ENCODE measurements around the gene PIK3R3. TPM values are rescaled to one million over a fixed set of nuclear protein-coding genes. Genes with fewer than 3 reads are reported as not detected.
A peak's percentile ranks its signal among the peaks of the same experiment; 100 is the strongest.

The PIK3R3 gene
- total and polyA plus RNA-seq, 9 of the 15 experiments (the other 6 are each of a cell fraction or from before 2014, with no cell fraction given), result 1.4 to 7.7 (median 4.6) TPM

GRCh38 chr1:46159516-46159915 lies 27.1 kb upstream of the PIK3R3 start (continued):
- no peak for TF ChIP-seq RUNX1 (IDR thresholded peaks at IDR 0.05; ENCODE audit: low read depth)
- TF ChIP-seq ZNF79 (CRISPR knock-in tag; IDR thresholded peaks at IDR 0.05; ENCODE audit: low read depth), result no peak
- peak; percentile 18 for TF ChIP-seq MEIS2 (IDR thresholded peaks at IDR 0.05; ENCODE audit: partially characterized antibody)
- peak; percentile 60; the same call in 1 of the 2 replicates for TF ChIP-seq DPF2 (IDR thresholded peaks at IDR 0.05)
- TF ChIP-seq CBFA2T2 (conservative IDR thresholded peaks at IDR 0.05), result peak; percentile 75
- TF ChIP-seq CTCF (IDR thresholded peaks at IDR 0.05 in 2 of 3, conservative IDR thresholded peaks at IDR 0.05 in 1 of 3; ENCODE audit: insufficient read depth in 2 of 3, low read depth in 1 of 3, low read length in 3 of 3), result no peak
- TF ChIP-seq KLF16 (IDR thresholded peaks at IDR 0.05), result no peak
- peak; percentile 13 to 32; a peak in 1 of 4 replicates for TF ChIP-seq FOXK2 (conservative IDR thresholded peaks at IDR 0.05 in 1 of 2, IDR thresholded peaks at IDR 0.05 in 1 of 2; ENCODE audit: low read depth in 2 of 2)
- TF ChIP-seq TAF9B (IDR thresholded peaks at IDR 0.05; ENCODE audit: partially characterized antibody), result no peak
- TF ChIP-seq ZNF239 (CRISPR knock-in tag; IDR thresholded peaks at IDR 0.05), result no peak
- TF ChIP-seq PHF21A (IDR thresholded peaks at IDR 0.05; ENCODE audit: borderline replicate concordance, low read depth), result no peak
- no peak for TF ChIP-seq HMG20B (CRISPR knock-in tag; IDR thresholded peaks at IDR 0.05)
- TF ChIP-seq FOS (IDR thresholded peaks at IDR 0.05; ENCODE audit: extremely low read depth, insufficient read length), result no peak
- TF ChIP-seq CREM (IDR thresholded peaks at IDR 0.05; ENCODE audit: low read depth), result no peak
- no peak for TF ChIP-seq GTF2E2 (tag; IDR thresholded peaks at IDR 0.05)
- TF ChIP-seq MYBL2 (IDR thresholded peaks at IDR 0.05; ENCODE audit: low read depth), result 0 out of 2 replicates have a peak, but pooled peaks have one; percentile 11
- TF ChIP-seq MYBL2 (CRISPR knock-in tag; IDR thresholded peaks at IDR 0.05; ENCODE audit: borderline replicate concordance), result no peak
- TF ChIP-seq JUND (IDR thresholded peaks at IDR 0.05; ENCODE audit: borderline replicate concordance, low read depth, low read length), result no peak
- TF ChIP-seq JUND (tag; IDR thresholded peaks at IDR 0.05; ENCODE audit: borderline replicate concordance, low read depth, low read length), result no peak
- TF ChIP-seq ZHX1 (conservative IDR thresholded peaks at IDR 0.05; ENCODE audit: low read length), result no peak
- TF ChIP-seq STAT5B (CRISPR knock-in tag; IDR thresholded peaks at IDR 0.05), result no peak
- no peak for TF ChIP-seq CSDE1 (IDR thresholded peaks at IDR 0.05)
- no peak for TF ChIP-seq ZNF717 (CRISPR knock-in tag; IDR thresholded peaks at IDR 0.05)
- no peak for TF ChIP-seq THRAP3 (IDR thresholded peaks at IDR 0.05; ENCODE audit: borderline replicate concordance)
- TF ChIP-seq ARHGAP35 (IDR thresholded peaks at IDR 0.05; ENCODE audit: partially characterized antibody), result no peak
- TF ChIP-seq E2F3 (CRISPR knock-in tag; IDR thresholded peaks at IDR 0.05), result no peak

All from K562 (cell line).